ENCODE results near the gene ZNF26. TPM values are rescaled to one million over a fixed set of nuclear protein-coding genes. Genes with fewer than 3 reads are reported as not detected.
"Not testable (repeated sequence)": the region's sequence is repeated elsewhere in the genome, so short reads cannot be mapped to it uniquely, and the experiment has no call there.

The ZNF26 gene
- 10 to 100 TPM; 10.5 to 16.7 TPM for total RNA-seq
- polyA plus RNA-seq: 1 to 10 TPM in 1 of 2 donors, under 1 TPM in 1; 0.75 to 6.4 TPM
- long read RNA-seq, donor 1, full-length matches to known transcripts: 4 of 8 reads
- long read RNA-seq, donor 1, partial matches to known transcripts: 0 of 8 reads
- long read RNA-seq, donor 1, other reads (novel, unspliced or antisense): 4 of 8 reads
- long read RNA-seq, donor 2, partial matches to known transcripts: 0 of 3 reads
- long read RNA-seq, donor 2, other reads (novel, unspliced or antisense): 3 of 3 reads

GRCh38 chr12:132986001-132986884 is at the start of gene ZNF26:
TSS of gene ZNF26 (plus strand) at chr12:132986367. CDS start at chr12:132986841, 474 bp downstream.
- WGBS, 2 donors: 0 to 1% methylated on average over 76 of the region's 76 CpGs
- H3K9me3 ChIP-seq (ENCODE audit: control insufficient read depth, low read length): no peaks in the 10 kb centered on the region

GRCh38 chr12:132936921-132937320 is 49.2 kb upstream of the ZNF26 start:
- H3K36me3 ChIP-seq (ENCODE audit: control insufficient read depth in 1 of 2, insufficient read depth in 2 of 2, low read length in 1 of 2); intact Hi-C loops (cut with DNase I); H3K27me3 ChIP-seq (ENCODE audit: control insufficient read depth in 1 of 2, insufficient read depth in 2 of 2, low read length in 1 of 2); DNase-seq; H3K4me1 ChIP-seq (ENCODE audit: control insufficient read depth in 1 of 2, insufficient read depth in 2 of 2, low read length in 2 of 2); H3K4me3 ChIP-seq (ENCODE audit: low read length in 2 of 2); ATAC-seq (ENCODE audit: low FRiP score); H3K27ac ChIP-seq (ENCODE audit: low read depth in 1 of 2, low read length in 2 of 2): not testable (repeated sequence)
- H3K9me3 ChIP-seq (ENCODE audit: control insufficient read depth, low read length): peaks cover 22% of the 10 kb centered on the region
- 98 to 99% methylated on average over 8 of the region's 8 CpGs for WGBS, 2 donors

More at GRCh38 chr12:132986001-132986884, at the start of gene ZNF26:
- intact Hi-C loops (cut with DNase I): loop anchor here (1.0 to 10.0 kb wide), 3 partner anchors 49 to 95 kb away; partner anchors contain the start of genes ZNF84 (in 2 of the 2) and ZNF140 (in 1 of the 2)
- ATAC-seq (ENCODE audit: low FRiP score) (peak; percentile 100), DNase-seq (peak; percentile 94 to 96)
- Histone ChIP-seq H3K36me3 (ENCODE audit: control insufficient read depth in 1 of 2, insufficient read depth in 2 of 2, low read length in 1 of 2) (no peaks in the 10 kb centered on the region), H3K4me3 (ENCODE audit: low read length in 2 of 2) (peak within 1 kb of the TSS; percentile 52 to 91), H3K27me3 (ENCODE audit: control insufficient read depth in 1 of 2, insufficient read depth in 2 of 2, low read length in 1 of 2) (no peaks in the 10 kb centered on the region), H3K4me1 (ENCODE audit: control insufficient read depth in 1 of 2, insufficient read depth in 2 of 2, low read length in 2 of 2) (peaks cover 0 to 5% of the 10 kb centered on the region in 2 donors), H3K27ac (ENCODE audit: low read depth in 1 of 2, low read length in 2 of 2) (peak within 1 kb of the TSS in 1 of 2 donors; percentile 65)

GRCh38 chr12:132937476-132937875 is 48.7 kb upstream of the ZNF26 start:
- Histone ChIP-seq H3K9me3 (ENCODE audit: control insufficient read depth, low read length) (peaks cover 24% of the 10 kb centered on the region), H3K27me3 (ENCODE audit: control insufficient read depth in 1 of 2, insufficient read depth in 2 of 2, low read length in 1 of 2) (no peaks in the 10 kb centered on the region), H3K4me3 (ENCODE audit: low read length in 2 of 2) (no peak overlapping the region), H3K27ac (ENCODE audit: low read depth in 1 of 2, low read length in 2 of 2) (no peak overlapping the region), H3K4me1 (ENCODE audit: control insufficient read depth in 1 of 2, insufficient read depth in 2 of 2, low read length in 2 of 2) (no peaks in the 10 kb centered on the region), H3K36me3 (ENCODE audit: control insufficient read depth in 1 of 2, insufficient read depth in 2 of 2, low read length in 1 of 2) (peaks cover 3 to 4% of the 10 kb centered on the region in 2 donors)
- intact Hi-C loops (cut with DNase I): no loop called here
- 93 to 97% methylated on average over 2 of the region's 2 CpGs for WGBS, 2 donors
- ATAC-seq (ENCODE audit: low FRiP score): no peak
- DNase-seq: no peak

- peaks cover 4 to 12% of the 10 kb centered on the region in 2 donors for H3K36me3 ChIP-seq (ENCODE audit: control insufficient read depth in 1 of 2, insufficient read depth in 2 of 2, low read length in 1 of 2)
- intact Hi-C loops (cut with DNase I); H3K27ac ChIP-seq (ENCODE audit: low read depth in 1 of 2, low read length in 2 of 2); DNase-seq; H3K27me3 ChIP-seq (ENCODE audit: control insufficient read depth in 1 of 2, insufficient read depth in 2 of 2, low read length in 1 of 2); ATAC-seq (ENCODE audit: low FRiP score); H3K4me1 ChIP-seq (ENCODE audit: control insufficient read depth in 1 of 2, insufficient read depth in 2 of 2, low read length in 2 of 2); H3K4me3 ChIP-seq (ENCODE audit: low read length in 2 of 2): not testable (repeated sequence)
- WGBS, 2 donors: 93 to 96% methylated on average over 11 to 25 of the region's 25 CpGs
- H3K9me3 ChIP-seq (ENCODE audit: control insufficient read depth, low read length): peaks cover 26% of the 10 kb centered on the region
These were observed 47.4 kb upstream of the ZNF26 start for GRCh38 chr12:132938807-132939206.

GRCh38 chr12:132940071-132940719 is 46.0 kb upstream of the ZNF26 start:
- intact Hi-C loops (cut with DNase I): no loop called here
- H3K27me3 ChIP-seq (ENCODE audit: control insufficient read depth in 1 of 2, insufficient read depth in 2 of 2, low read length in 1 of 2): no peaks in the 10 kb centered on the region
- H3K4me3 ChIP-seq (ENCODE audit: low read length in 2 of 2): no peak overlapping the region
- no peaks in the 10 kb centered on the region for H3K4me1 ChIP-seq (ENCODE audit: control insufficient read depth in 1 of 2, insufficient read depth in 2 of 2, low read length in 2 of 2)
- peaks cover 9 to 12% of the 10 kb centered on the region in 2 donors for H3K36me3 ChIP-seq (ENCODE audit: control insufficient read depth in 1 of 2, insufficient read depth in 2 of 2, low read length in 1 of 2)
- H3K9me3 ChIP-seq (ENCODE audit: control insufficient read depth, low read length): peaks cover 25% of the 10 kb centered on the region
- no peak overlapping the region for H3K27ac ChIP-seq (ENCODE audit: low read depth in 1 of 2, low read length in 2 of 2)
- 96 to 98% methylated on average over 15 of the region's 15 CpGs for WGBS, 2 donors
- DNase-seq (no peak), ATAC-seq (ENCODE audit: low FRiP score) (no peak)

- H3K4me3 ChIP-seq (ENCODE audit: low read length in 2 of 2): no peak overlapping the region
- peaks cover 30% of the 10 kb centered on the region for H3K9me3 ChIP-seq (ENCODE audit: control insufficient read depth, low read length)
- DNase-seq: no peak
- no peak for ATAC-seq (ENCODE audit: low FRiP score)
- H3K36me3 ChIP-seq (ENCODE audit: control insufficient read depth in 1 of 2, insufficient read depth in 2 of 2, low read length in 1 of 2): peaks cover 13 to 19% of the 10 kb centered on the region in 2 donors
- 94 to 98% methylated on average over 34 of the region's 34 CpGs for WGBS, 2 donors
- no peaks in the 10 kb centered on the region for H3K4me1 ChIP-seq (ENCODE audit: control insufficient read depth in 1 of 2, insufficient read depth in 2 of 2, low read length in 2 of 2)
- H3K27me3 ChIP-seq (ENCODE audit: control insufficient read depth in 1 of 2, insufficient read depth in 2 of 2, low read length in 1 of 2): no peaks in the 10 kb centered on the region
- intact Hi-C loops (cut with DNase I): no loop called here
- H3K27ac ChIP-seq (ENCODE audit: low read depth in 1 of 2, low read length in 2 of 2): no peak overlapping the region
These were observed 44.7 kb upstream of the ZNF26 start for GRCh38 chr12:132941336-132941954.

DNA sequence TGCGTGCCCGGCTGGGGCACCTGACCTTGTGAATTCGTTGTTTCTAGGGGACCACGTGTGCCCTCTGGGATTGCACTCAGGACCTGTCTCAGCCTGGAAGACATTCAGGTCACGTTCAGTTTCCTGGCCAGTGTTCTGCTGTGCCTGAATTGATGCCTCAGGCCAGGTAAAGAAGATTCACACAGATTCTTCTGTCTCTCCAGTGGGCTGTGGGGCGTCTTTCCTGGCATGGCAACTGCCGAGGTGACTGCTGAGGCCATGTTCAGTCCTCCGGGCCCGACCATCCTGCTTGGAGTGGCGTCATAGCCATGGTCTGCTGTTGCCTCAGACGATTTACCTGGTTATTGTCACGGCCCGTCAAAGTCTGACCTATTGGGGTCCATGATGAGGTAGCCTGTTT is 43.6 kb upstream of the ZNF26 start:
- Histone ChIP-seq H3K4me1 (ENCODE audit: control insufficient read depth in 1 of 2, insufficient read depth in 2 of 2, low read length in 2 of 2) (no peaks in the 10 kb centered on the region), H3K9me3 (ENCODE audit: control insufficient read depth, low read length) (peaks cover 36% of the 10 kb centered on the region), H3K27me3 (ENCODE audit: control insufficient read depth in 1 of 2, insufficient read depth in 2 of 2, low read length in 1 of 2) (no peaks in the 10 kb centered on the region), H3K36me3 (ENCODE audit: control insufficient read depth in 1 of 2, insufficient read depth in 2 of 2, low read length in 1 of 2) (peaks cover 13 to 19% of the 10 kb centered on the region in 2 donors), H3K27ac (ENCODE audit: low read depth in 1 of 2, low read length in 2 of 2) (no peak overlapping the region), H3K4me3 (ENCODE audit: low read length in 2 of 2) (no peak overlapping the region)
- no peak for DNase-seq
- 98 to 99% methylated on average over 13 of the region's 13 CpGs for WGBS, 2 donors
- intact Hi-C loops (cut with DNase I): no loop called here
- no peak for ATAC-seq (ENCODE audit: low FRiP score)

- no peak overlapping the region for H3K4me3 ChIP-seq (ENCODE audit: low read length in 2 of 2)
- ATAC-seq (ENCODE audit: low FRiP score): no peak
- H3K4me1 ChIP-seq (ENCODE audit: control insufficient read depth in 1 of 2, insufficient read depth in 2 of 2, low read length in 2 of 2): no peaks in the 10 kb centered on the region
- intact Hi-C loops (cut with DNase I): no loop called here
- H3K27me3 ChIP-seq (ENCODE audit: control insufficient read depth in 1 of 2, insufficient read depth in 2 of 2, low read length in 1 of 2): no peaks in the 10 kb centered on the region
- H3K36me3 ChIP-seq (ENCODE audit: control insufficient read depth in 1 of 2, insufficient read depth in 2 of 2, low read length in 1 of 2): peaks cover 19 to 23% of the 10 kb centered on the region in 2 donors
- WGBS, 2 donors: 94 to 98% methylated on average over 9 of the region's 9 CpGs
- no peak for DNase-seq
- H3K27ac ChIP-seq (ENCODE audit: low read depth in 1 of 2, low read length in 2 of 2): no peak overlapping the region
- peaks cover 60% of the 10 kb centered on the region for H3K9me3 ChIP-seq (ENCODE audit: control insufficient read depth, low read length)
These were observed 40.4 kb upstream of the ZNF26 start for GRCh38 chr12:132945806-132946205.

All from aorta (tissue), 5 donors.